ENCODE results near the gene AUTS2.

AUTS2 gene

GRCh38 chr7:70545214-70545613, 946.9 kb downstream of the AUTS2 start:
- DNase-seq, result no peak

GRCh38 chr7:70552141-70552540, 953.9 kb downstream of the AUTS2 start:
- DNase-seq, result no peak

GRCh38 chr7:70553364-70553763, 955.1 kb downstream of the AUTS2 start:
- DNase-seq, result no peak

- no peak for DNase-seq
These were observed 956.4 kb downstream of the AUTS2 start for GRCh38 chr7:70554646-70555045.

GRCh38 chr7:70556761-70557160, 958.5 kb downstream of the AUTS2 start:
- DNase-seq, result no peak

GRCh38 chr7:70557338-70557737, 959.1 kb downstream of the AUTS2 start:
- no peak for DNase-seq

- DNase-seq, result no peak
These were observed 961.5 kb downstream of the AUTS2 start for GRCh38 chr7:70559815-70560214.

GRCh38 chr7:70563960-70564359, 965.7 kb downstream of the AUTS2 start:
- DNase-seq, result no peak

- DNase-seq, result no peak
These were observed 967.6 kb downstream of the AUTS2 start for GRCh38 chr7:70565721-70566370.

GRCh38 chr7:70566671-70567070, 968.4 kb downstream of the AUTS2 start:
- no peak for DNase-seq

- DNase-seq, result no peak
These were observed 970.5 kb downstream of the AUTS2 start for GRCh38 chr7:70568674-70569334.

- no peak for DNase-seq
These were observed 971.1 kb downstream of the AUTS2 start for GRCh38 chr7:70569335-70569819.

GRCh38 chr7:70570029-70570428, 971.8 kb downstream of the AUTS2 start:
- no peak for DNase-seq

- no peak for DNase-seq
These were observed 972.7 kb downstream of the AUTS2 start for GRCh38 chr7:70570961-70571360.

- DNase-seq, result no peak
These were observed 973.2 kb downstream of the AUTS2 start for GRCh38 chr7:70571403-70571934.

- DNase-seq, result no peak
These were observed 973.7 kb downstream of the AUTS2 start for GRCh38 chr7:70571961-70572360.

GRCh38 chr7:70572571-70572970, 974.3 kb downstream of the AUTS2 start:
- no peak for DNase-seq

- no peak for DNase-seq
These were observed 974.9 kb downstream of the AUTS2 start for GRCh38 chr7:70573071-70573661.

GRCh38 chr7:70573696-70574095, 975.4 kb downstream of the AUTS2 start:
- DNase-seq, result no peak

- no peak for DNase-seq
These were observed 976.1 kb downstream of the AUTS2 start for GRCh38 chr7:70574314-70574834.

- DNase-seq, result no peak
These were observed 976.9 kb downstream of the AUTS2 start for GRCh38 chr7:70574970-70575799.

GRCh38 chr7:70577078-70577477, 978.8 kb downstream of the AUTS2 start:
- DNase-seq, result no peak

- no peak for DNase-seq
These were observed 979.9 kb downstream of the AUTS2 start for GRCh38 chr7:70578131-70578530.

Measured in GF-D8 (cell line).